Hepatocyte (in vitro differentiated cells): ENCODE data around the gene LSM8.

ENCODE experiments used
- CTCF ChIP-seq: fragments of 200-600 bp; sonication (generic); IDR thresholded peaks from 2 replicates; pipeline ENCODE4 v1.5.1; 2016; ENCODE audit warnings: antibody characterized with exemption, mild to moderate bottlenecking; ENCODE audit not compliant: poor library complexity
- EZH2 ChIP-seq: fragments of 200-600 bp; sonication (generic); IDR thresholded peaks from 2 replicates; pipeline ENCODE4 v1.6.1; 2016; ENCODE audit warnings: antibody characterized with exemption, mild to moderate bottlenecking, borderline replicate concordance

GRCh38 chr7:118194571-118194970 lies 10.6 kb downstream of the LSM8 start:
- TF ChIP-seq CTCF: no peak
- no peak for TF ChIP-seq EZH2
